Epithelial cell of esophagus (primary cell): ENCODE data around the gene BORA.
"Not testable (repeated sequence)": the region's sequence is repeated elsewhere in the genome, so short reads cannot be mapped to it uniquely, and the experiment has no call there.

Experiments
- DNase-seq: peaks from one replicate; pipeline ENCODE4 v3.0.0; 2010; ENCODE audit warnings: low read depth
- H3K4me3 ChIP-seq: 2 replicates; pipeline ENCODE4 v1.5.1; 2011; ENCODE audit warnings: mild to moderate bottlenecking, low read length, control low read depth
- TF ChIP-seq, protein P1 (sequence below): IDR thresholded peaks from 2 replicates; pipeline ENCODE4 v1.5.1; 2011; ENCODE audit warnings: low read depth, mild to moderate bottlenecking, low read length, control low read depth, inconsistent platforms; ENCODE audit not compliant: insufficient read depth; ENCODE audit errors: missing control alignments

BORA gene

DNA sequence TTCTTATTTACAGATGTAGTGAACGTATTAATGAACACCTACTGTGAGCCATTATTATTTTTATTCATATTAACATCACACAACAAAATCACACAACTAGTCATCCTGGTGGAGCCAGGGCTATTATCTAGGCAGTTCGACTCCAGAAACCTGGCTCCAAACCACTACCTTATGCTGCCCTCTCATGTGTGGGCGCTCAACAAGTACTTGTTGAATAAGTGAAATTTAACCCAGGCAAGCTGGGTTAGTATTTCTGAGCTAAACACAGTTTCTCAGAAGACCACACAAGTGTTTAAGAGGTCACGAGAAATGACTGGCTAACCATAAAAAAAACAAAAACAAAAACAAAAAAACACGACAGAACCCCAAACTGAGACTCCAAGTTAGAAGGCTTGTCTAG, 33.9 kb upstream of the BORA start:
- TF ChIP-seq, protein P1, sequence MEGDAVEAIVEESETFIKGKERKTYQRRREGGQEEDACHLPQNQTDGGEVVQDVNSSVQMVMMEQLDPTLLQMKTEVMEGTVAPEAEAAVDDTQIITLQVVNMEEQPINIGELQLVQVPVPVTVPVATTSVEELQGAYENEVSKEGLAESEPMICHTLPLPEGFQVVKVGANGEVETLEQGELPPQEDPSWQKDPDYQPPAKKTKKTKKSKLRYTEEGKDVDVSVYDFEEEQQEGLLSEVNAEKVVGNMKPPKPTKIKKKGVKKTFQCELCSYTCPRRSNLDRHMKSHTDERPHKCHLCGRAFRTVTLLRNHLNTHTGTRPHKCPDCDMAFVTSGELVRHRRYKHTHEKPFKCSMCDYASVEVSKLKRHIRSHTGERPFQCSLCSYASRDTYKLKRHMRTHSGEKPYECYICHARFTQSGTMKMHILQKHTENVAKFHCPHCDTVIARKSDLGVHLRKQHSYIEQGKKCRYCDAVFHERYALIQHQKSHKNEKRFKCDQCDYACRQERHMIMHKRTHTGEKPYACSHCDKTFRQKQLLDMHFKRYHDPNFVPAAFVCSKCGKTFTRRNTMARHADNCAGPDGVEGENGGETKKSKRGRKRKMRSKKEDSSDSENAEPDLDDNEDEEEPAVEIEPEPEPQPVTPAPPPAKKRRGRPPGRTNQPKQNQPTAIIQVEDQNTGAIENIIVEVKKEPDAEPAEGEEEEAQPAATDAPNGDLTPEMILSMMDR = no peak
- H3K4me3 ChIP-seq = no peak overlapping the region
- DNase-seq = no peak

DNA sequence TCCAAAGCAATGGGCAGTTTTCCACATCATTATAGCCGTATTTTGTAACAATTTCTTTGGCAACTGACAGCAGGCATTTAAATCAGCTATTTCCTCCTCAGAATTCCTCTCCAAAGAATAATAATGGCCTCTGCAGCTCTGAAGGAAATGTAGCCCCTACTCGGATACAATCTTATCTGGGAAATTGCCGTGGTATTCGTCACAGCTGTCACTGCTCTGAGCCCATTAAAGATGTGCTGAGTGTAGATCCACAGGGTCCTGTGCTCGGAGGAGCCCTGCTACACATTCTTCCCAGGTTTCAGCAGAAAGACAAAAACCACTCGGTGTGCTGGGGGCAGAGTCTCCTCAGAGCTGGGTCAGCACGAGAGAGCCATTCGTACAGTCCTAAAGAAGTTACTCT, 33.4 kb upstream of the BORA start:
- no peak for DNase-seq
- TF ChIP-seq, protein P1 = no peak
- H3K4me3 ChIP-seq = no peak overlapping the region

DNA sequence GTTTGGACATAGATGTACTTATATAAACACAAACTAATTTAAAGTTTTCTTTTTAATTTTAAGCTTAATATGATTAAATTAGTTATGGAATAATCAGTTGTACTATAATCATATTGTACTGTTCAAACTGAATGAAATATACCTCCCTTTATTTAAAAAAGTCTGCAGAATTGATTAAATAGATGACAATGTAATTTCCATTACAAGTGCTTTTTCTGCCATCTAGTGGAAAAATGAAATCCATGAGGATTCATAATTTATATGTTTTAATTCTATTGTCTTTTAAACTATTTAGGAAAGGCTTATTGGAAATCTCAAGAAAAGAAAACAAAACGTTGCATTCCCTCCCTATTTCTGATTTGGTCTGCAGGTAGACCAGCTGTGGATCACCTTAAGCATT, 31.1 kb upstream of the BORA start:
- peak; percentile 27 for DNase-seq
- TF ChIP-seq, protein P1 = peak; percentile 7
- H3K4me3 ChIP-seq = no peak overlapping the region

DNA sequence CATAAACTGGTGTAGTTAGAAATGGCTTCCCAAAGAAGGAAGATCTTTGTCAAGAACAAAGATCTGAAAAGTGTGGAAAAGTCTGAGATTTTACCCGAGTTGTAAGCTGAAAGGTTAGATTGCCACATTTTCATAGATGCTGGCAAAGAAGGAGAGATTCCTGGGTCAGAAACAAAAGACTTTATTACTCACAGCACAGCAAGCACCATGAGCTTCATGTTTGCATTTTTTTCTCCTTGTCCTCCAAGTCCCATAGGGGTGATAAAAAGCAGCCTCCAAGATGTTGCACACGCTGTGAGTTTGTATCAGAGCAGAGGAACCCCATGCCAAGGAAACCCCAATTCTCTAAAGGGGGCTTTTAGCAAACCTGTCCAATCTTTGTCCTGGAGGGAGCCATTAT, 29.6 kb upstream of the BORA start:
- no peak overlapping the region for H3K4me3 ChIP-seq
- TF ChIP-seq, protein P1 = no peak
- no peak for DNase-seq

DNA sequence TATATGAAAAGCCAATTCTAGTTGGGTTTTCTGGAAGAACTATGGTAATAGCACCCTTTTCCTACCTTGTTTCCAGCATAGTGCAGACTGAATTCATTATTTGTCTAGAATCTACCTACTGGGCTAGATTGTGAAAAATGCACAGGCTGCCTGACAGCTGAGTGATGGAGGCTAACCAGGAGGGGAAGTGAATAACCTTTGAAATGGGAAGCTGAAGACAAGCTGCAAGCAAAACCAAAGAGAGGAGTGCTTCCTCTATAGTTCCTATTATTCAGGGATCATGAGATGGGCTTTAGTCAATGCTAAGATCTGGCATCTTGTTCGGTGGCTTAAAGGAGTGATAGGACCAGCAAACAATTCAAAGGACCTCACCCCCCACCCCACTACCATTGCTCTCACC, 27.2 kb upstream of the BORA start:
- TF ChIP-seq, protein P1 = no peak
- no peak overlapping the region for H3K4me3 ChIP-seq
- no peak for DNase-seq

DNA sequence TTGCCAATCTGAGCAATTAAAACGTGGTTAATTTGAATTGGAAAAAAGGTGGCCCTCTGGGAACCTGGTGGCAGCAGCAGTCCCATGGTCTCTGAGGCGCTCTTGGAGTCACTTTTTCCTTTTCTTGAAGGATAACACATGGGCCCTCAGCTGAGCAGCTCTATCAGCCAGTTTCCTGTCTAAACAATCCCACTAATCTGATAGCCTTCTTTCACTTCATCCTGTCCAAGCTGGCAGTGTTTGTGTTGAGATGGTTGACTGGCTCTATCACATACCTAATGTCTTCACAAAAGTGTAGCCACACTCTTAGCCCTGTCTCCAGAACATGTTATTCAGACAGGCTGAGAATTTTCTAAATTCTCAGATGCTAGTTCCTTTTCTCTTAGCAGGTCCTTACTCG, 10.9 kb upstream of the BORA start:
- no peak overlapping the region for H3K4me3 ChIP-seq
- DNase-seq = no peak
- TF ChIP-seq, protein P1 = no peak

DNA sequence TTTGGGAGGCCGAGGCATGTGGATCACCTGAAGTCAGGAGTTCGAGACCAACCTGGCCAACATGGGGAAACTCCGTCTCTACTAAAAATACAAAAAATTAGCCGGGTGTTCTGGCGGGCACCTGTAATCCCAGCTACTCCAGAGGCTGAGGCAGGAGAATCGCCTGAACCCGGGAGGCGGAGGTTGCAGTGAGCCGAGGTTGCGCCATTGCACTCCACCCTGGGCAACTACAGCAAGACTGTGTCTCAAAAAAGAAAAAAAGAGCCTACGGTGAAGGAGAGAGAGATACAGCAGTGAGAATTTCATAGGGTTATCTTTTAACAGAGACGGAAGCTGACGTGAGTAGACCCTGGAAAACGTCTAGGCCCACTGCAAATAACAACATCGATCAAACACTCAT, 1.5 kb upstream of the BORA start:
- not testable (repeated sequence) for DNase-seq

More for the DNA sequence above, 1.5 kb upstream of the BORA start:
- peak overlapping the region; percentile 94 for H3K4me3 ChIP-seq
